GM21447 (cell line): ENCODE measurements around the gene MYPOP.
"Not testable (repeated sequence)": the region's sequence is repeated elsewhere in the genome, so short reads cannot be mapped to it uniquely, and the experiment has no call there.

ENCODE experiments used
- ATAC-seq: cut with Tn5 transposase; IDR thresholded peaks from one replicate; pipeline ENCODE4 v1.9.1; 2021; ENCODE audit not compliant: unreplicated experiment

MYPOP gene

GRCh38 chr19:45911291-45911690 is 8.9 kb upstream of the MYPOP start:
- ATAC-seq, result no peak

GRCh38 chr19:45908956-45909355 is 6.5 kb upstream of the MYPOP start:
- ATAC-seq, result no peak

DNA sequence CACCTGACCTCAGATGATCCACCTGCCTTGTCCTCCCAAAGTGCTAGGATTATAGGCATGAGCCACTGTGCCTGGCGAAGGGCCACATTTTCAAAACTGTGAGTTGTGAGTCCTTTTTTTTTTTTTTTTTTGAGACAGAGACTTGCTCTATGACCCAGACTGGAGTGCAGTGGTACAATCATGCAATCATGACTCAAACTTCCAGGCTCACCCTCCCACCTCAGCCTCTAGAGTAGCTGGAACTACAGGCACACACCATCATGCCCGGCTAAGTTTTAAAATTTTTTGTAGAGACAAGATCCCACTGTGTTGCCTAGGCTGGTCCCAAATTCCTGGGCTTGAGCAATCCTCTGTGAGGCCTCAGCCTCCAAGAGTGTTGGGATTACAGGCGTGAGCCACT is 3.8 kb upstream of the MYPOP start:
- no peak for ATAC-seq

DNA sequence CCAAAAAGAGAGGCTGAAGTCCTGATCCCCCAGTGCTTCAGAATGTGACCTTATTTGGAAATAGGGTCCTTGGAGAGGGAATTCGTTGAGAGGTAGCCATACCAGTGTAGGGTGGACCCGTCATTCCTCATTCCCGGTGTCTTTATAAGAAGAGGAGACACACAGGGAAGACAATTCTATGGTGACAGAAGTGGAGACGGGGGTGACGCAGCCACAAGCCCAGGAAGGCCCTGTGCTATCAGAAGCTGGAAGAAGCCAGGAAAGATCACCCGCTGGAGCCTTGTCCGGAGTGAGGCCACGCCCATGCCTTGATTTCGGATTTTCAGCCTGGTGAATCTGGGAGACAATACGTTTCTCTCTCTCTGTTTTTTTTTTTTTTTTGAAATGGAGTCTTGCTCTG is 2.6 kb upstream of the MYPOP start:
- ATAC-seq, result no peak

DNA sequence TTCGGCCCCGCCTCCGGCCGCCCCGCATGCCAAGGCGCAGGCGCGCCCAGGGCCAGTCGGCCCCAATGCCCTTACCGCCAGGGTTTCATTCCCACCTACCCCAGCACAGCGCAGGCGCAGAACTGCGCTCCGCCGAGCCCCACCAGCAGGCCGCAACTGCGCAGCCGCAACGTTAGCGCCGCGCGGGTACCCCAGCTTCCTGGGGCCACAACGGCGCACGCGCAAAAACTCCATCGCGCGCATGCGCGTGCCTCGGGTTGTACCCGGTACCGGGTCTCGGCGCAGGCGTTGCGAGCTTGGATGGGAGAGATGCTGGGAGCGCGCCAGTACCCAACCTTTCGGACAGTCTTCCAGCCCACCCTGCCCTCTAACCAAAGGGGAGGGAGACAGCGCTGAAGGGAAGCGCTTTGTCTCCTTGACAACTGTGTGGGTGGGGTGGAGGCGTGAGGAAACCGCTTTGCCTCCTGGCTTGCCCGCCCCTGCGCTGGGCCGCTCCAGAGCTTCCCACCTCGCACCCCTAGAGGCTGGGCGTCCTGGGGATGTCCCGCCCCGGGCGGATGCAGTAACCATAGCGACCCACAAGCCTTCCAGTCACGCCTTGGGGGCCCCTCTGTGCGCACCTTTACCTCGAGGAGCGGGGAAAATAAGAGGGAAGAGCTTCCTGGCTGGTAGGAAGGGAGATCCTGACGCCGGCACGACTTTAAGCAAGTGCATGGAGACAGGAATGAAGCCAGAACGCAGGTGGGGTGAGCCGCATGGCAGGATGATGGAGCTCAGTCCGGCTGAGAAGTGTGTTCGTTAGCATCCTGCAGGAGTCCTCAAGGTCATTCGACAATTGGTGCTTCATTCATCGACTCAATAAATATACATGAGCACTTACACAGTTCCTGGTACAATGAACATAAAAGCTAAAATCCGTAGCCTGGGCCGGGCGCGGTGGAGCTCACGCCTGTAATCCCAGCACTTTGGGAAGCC is 525 bp upstream of the MYPOP start:
- peak; percentile 82 for ATAC-seq

- ATAC-seq, result no peak
Observed at GRCh38 chr19:45901432-45901911, 941 bp downstream of the MYPOP start.

DNA sequence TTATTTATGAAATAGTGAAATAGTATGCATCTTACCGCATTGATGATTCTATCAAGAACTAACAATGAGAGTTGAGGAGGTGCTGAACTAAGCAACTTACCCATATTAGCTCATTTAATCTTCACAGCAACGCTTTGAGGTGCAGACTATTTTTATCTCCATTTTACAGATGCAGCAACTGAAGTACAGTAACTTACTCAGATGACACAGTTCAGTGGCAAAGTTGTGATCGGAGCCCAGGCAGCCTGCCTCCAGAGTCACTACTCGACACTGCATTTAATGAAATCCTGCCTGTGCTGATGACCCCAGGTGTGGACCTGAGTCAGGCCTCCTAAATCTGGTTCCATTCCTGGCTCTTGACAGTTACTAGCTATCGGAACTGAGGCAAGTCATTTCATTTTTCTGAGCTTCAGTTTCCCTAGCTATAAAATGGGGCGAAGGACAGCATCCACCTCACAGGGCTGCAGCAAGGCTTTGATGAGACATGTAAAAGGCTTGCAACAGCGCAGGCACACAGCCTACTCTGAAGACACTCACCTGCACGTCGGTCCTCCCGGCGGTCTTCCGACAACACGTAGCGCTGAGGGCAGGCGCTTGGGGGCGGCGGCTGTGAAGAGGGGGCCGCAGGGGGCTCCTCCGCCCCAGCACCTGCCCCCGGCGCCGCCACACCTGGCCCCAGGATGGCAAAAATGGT is 1.5 kb downstream of the MYPOP start:
- no peak for ATAC-seq

- ATAC-seq, result no peak
Observed at GRCh38 chr19:45899919-45900589, 2.4 kb downstream of the MYPOP start.

DNA sequence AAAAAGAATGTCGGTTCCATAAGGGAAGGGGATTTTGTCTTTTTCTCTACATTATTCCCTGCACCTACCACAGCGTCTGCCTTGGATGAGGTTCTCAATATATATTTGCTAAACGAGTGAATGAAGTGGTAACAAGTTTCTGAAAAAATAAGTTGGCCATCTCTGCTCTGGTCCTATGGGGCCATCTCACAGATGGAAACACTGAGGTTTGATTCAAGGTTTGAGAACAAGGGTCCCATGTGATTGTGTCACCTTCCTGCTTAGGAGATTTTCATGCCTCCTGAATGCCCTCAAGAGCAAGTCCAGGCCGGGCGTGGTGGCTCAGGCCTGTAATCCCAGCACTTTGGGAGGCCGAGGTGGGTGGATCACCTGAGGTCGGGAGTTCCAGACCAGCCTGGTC is 3.2 kb downstream of the MYPOP start:
- ATAC-seq, result no peak

GRCh38 chr19:45897261-45897812 is 5.1 kb downstream of the MYPOP start:
- no peak for ATAC-seq

DNA sequence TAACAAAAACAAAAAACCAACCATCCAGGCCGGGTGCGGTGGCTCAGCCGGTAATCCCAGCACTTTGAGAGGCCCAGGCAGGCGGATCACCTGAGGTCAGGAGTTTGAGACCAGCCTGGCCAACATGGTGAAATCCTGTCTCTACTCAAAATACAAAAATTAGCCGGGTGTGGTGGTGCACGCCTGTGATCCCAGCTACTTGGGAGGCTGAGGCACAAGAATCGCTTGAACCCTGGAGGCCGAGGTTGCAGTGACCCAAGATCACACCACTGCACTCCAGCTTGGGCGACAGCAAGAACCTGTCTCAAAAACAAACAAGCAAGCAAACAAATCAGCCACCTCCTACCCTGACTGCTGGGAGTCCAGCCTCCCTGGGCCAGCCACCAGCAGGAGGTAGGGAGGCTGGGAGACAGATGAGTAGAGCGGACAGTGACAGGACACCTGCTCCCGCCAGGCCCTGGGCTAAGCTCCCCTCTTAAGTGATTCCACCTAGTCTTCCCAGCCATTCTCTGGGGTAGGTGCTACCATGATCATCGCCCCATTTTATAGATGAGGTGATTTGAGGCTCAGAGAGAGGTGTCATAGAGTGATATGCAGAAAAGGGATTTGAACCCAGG is 6.3 kb downstream of the MYPOP start:
- ATAC-seq, result not testable (repeated sequence)

DNA sequence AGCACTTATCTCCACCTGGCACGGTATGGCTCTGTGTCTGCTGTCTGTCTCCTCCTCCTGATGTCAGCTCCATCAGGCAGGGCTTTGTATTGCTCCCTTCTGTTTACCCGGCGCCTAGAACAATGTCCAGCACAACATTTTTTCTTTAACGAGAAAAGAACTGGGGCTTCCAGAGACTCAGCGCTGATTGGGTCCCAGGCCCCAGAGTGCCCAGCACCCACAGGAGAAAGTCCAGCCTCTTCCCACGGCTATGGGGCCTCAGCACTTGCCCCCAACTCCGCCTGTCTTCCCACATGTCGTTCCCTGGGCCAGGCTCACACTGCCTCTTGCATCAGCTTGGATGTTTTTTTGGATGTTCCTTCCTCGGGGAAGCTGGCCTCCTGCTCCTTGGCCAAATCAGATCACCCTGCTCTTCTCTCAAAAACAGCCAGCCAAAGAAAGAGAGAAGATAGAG is 6.9 kb downstream of the MYPOP start:
- no peak for ATAC-seq

GRCh38 chr19:45890877-45891276 is 11.5 kb downstream of the MYPOP start:
- ATAC-seq, result no peak

DNA sequence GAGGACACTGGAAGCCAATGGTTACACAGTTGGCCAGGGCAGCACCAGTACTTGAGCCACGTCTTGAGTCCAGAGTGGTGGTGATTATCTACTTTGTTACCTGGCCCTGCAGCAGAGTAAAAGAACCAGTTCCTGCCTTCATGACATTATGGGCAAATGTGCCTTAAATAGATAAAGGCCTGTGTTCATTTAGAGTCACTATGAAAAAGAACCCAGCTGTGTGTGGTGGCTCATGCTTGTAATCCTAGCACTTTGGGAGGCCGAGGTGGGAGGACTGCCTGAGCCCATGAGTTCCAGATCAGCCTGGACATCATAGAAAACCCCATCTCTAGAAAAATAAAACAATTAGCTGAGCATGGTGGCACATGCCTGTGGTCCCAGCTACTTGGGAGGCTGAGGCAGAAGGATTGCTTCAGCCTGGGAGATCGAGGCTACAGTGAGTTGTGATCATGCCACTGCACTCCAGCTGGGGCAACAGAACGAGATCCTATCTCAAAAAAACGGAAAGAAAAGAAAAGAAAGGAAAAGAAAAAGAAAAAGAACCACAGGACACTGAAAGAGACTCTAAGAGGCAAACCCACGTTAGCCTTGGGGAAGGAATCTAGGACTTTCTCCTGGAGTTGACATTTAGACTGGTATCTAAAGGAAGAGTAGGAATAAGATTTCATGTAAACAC is 13.1 kb downstream of the MYPOP start:
- ATAC-seq, result no peak

- ATAC-seq, result no peak
Observed at GRCh38 chr19:45887200-45887710, 15.2 kb downstream of the MYPOP start.

GRCh38 chr19:45886427-45887199 is 15.8 kb downstream of the MYPOP start:
- ATAC-seq, result peak; percentile 48

GRCh38 chr19:45885556-45886426 is 16.6 kb downstream of the MYPOP start, which contains the start of gene IRF2BP1:
IRF2BP1 (minus strand) TSS chr19:45886141; CDS start chr19:45885774, 367 bp downstream.
- peak; percentile 45 for ATAC-seq
